ENCODE measurements around the gene ZNF426. TPM values are rescaled to one million over a fixed set of nuclear protein-coding genes. Genes with fewer than 3 reads are reported as not detected.
"Not testable (repeated sequence)": the region's sequence is repeated elsewhere in the genome, so short reads cannot be mapped to it uniquely, and the experiment has no call there.

Gene ZNF426
- total RNA-seq = 10 to 100 TPM in 1 of 2 donors, 1 to 10 TPM in 1; 9.6 to 10.2 TPM
- 21.3 to 43.5 reads per million in 2 donors for total RNA-seq

DNA sequence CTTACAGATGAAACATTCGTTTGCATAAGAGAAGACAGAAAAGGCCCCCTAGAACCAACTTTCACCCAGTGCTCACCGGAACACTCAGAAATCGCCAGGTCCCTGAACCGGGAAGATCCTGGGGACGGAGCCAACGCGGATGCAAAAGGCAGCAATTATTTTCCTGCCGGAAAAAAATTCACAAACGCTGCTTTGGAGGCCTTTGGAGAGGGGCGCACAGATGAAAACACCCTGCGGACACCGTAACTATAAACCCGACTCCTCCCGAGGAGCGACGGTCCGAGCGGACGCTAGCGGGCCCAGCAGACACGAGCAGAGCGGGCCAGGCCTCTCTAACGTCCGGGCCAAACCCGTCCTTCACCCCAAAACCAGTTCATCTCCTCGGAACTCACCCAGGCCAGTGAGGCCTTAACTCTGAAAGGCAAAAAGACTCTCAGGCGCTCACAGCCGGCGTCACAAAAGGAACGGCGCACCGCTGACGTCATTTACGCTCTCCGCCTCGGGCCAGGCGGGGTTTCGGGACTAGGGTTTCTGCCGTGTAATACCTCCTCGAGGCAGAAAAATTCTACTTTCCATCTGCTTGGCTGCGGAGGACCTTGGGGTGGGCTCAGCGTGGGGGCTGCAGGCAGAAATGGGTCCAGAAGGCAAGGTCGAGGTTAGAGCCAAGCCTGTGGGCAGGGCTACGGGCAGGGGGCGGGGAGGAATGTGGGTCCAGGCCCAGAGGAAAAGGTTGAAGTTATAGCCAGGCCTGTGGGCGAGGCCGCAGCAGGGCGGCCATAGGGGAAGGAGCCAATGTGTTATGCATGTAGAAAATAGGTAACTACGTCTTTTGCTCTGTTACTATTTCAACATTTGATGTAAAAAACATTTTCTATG lies at the start of gene ZNF426:
Gene ZNF426 (minus strand): TSS at position 463 of the 876 bp plus-strand sequence. CDS start 2,413 bp downstream, outside the sequence.
- H3K9me3 ChIP-seq (ENCODE audit: control insufficient read depth, low read length, poor library complexity, severe bottlenecking) = peaks cover 6% of the 10 kb centered on the region
- Mint-ChIP-seq H3K27me3 (no peaks in the 10 kb centered on the region), H3K4me3 (peak within 1 kb of the TSS; percentile 91), H3K27ac (peak within 1 kb of the TSS; percentile 93), H3K4me1 (peaks cover 6% of the 10 kb centered on the region), H3K36me3 (ENCODE audit: low read depth) (peaks cover 6% of the 10 kb centered on the region)
- peak; percentile 43 to 78 (median 49) for DNase-seq
- ATAC-seq = peak; percentile 97

DNA sequence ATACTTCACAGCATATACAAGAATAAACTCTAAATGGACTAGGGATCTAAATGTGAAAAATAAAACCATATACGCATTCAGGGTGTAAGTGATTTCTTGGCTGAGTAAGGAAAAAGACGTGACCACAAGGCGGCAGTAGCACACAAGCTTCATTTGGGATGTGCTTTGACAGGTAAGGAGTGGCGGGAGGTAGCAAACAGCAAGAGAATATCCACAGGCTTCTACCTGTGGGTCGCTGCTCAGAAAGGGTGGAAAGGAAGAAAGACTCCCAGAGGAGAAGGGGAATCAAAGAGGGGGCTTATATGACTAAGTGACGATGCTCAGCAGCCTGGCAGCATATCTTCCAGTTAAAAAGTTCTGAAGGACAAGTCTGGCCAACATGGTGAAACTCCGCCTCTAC lies 48.3 kb upstream of the ZNF426 start:
- ATAC-seq (peak; percentile 76), DNase-seq (peak; percentile 31 to 68 (median 52))
- peaks cover 33% of the 10 kb centered on the region for H3K27me3 Mint-ChIP-seq
- H3K27ac Mint-ChIP-seq = no peak overlapping the region
- no peaks in the 10 kb centered on the region for H3K9me3 ChIP-seq (ENCODE audit: control insufficient read depth, low read length, poor library complexity, severe bottlenecking)
- H3K36me3 Mint-ChIP-seq (ENCODE audit: low read depth) = peaks cover 6% of the 10 kb centered on the region
- peaks cover 10% of the 10 kb centered on the region for H3K4me1 Mint-ChIP-seq
- peak overlapping the region; percentile 73 for H3K4me3 Mint-ChIP-seq

- Mint-ChIP-seq H3K27me3 (peaks cover 11% of the 10 kb centered on the region), H3K4me3 (peak within 1 kb of the TSS; percentile 93), H3K27ac (peak within 1 kb of the TSS; percentile 97), H3K4me1 (peaks cover 14% of the 10 kb centered on the region), H3K36me3 (ENCODE audit: low read depth) (peaks cover 8% of the 10 kb centered on the region)
- no peaks in the 10 kb centered on the region for H3K9me3 ChIP-seq (ENCODE audit: control insufficient read depth, low read length, poor library complexity, severe bottlenecking)
- DNase-seq (peak; percentile 54 to 65 (median 61)), ATAC-seq (peak; percentile 80)
These were observed 45.8 kb upstream of the ZNF426 start, which contains the start of gene ZNF121 for GRCh38 chr19:9584073-9584833. TSS of gene ZNF121 (minus strand) at chr19:9584504. CDS start at chr19:9568097, 16,407 bp downstream.

DNA sequence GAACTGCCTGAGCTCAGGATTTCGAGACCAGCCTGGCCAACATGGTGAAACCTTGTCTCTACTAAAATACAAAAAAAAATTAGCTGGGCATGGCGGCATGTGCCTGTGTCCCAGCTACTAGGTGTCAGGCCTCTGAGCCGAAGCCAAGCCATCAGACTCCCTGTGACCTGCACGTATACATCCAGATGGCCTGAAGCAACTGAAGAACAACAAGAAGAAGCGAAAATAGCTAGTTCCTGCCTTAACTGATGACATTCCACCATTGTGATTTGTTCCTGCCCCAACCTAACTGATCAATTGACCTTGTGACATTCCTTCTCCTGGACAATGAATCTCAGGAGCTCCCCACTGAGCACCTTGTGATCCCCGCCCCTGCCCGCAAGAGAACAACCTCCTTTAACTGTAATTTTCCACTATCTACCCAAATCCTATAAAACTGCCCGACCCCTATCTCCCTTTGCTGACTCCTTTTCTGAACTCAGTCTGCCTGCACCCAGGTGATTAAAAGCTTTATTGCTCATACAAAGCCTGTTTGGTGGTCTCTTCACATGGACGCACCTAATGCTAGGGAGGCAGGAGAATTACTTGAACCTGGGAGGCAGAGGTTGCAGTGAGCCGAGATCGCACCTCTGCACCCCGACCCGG lies 43.8 kb upstream of the ZNF426 start:
- peak overlapping the region; percentile 81 for H3K4me3 Mint-ChIP-seq
- not testable (repeated sequence) for H3K27me3 Mint-ChIP-seq; H3K27ac Mint-ChIP-seq; DNase-seq; ATAC-seq; H3K9me3 ChIP-seq (ENCODE audit: control insufficient read depth, low read length, poor library complexity, severe bottlenecking)
- H3K36me3 Mint-ChIP-seq (ENCODE audit: low read depth) = peaks cover 12% of the 10 kb centered on the region
- peaks cover 14% of the 10 kb centered on the region for H3K4me1 Mint-ChIP-seq

- Mint-ChIP-seq H3K27me3 (no peaks in the 10 kb centered on the region), H3K4me1 (peaks cover 10% of the 10 kb centered on the region), H3K4me3 (no peak overlapping the region), H3K36me3 (ENCODE audit: low read depth) (peaks cover 10% of the 10 kb centered on the region), H3K27ac (peak overlapping the region; percentile 66)
- H3K9me3 ChIP-seq (ENCODE audit: control insufficient read depth, low read length, poor library complexity, severe bottlenecking) = no peaks in the 10 kb centered on the region
- ATAC-seq (no peak), DNase-seq (no peak)
These were observed 42.3 kb upstream of the ZNF426 start for GRCh38 chr19:9580728-9581127.

- Mint-ChIP-seq H3K4me1 (no peaks in the 10 kb centered on the region), H3K27ac (no peak overlapping the region), H3K36me3 (ENCODE audit: low read depth) (peaks cover 15% of the 10 kb centered on the region), H3K27me3 (no peaks in the 10 kb centered on the region), H3K4me3 (no peak overlapping the region)
- DNase-seq (no peak), ATAC-seq (no peak)
- peaks cover 55% of the 10 kb centered on the region for H3K9me3 ChIP-seq (ENCODE audit: control insufficient read depth, low read length, poor library complexity, severe bottlenecking)
These were observed 31.8 kb upstream of the ZNF426 start for GRCh38 chr19:9570255-9570654.

- no peaks in the 10 kb centered on the region for H3K4me1 Mint-ChIP-seq
- H3K4me3 Mint-ChIP-seq = no peak overlapping the region
- H3K27me3 Mint-ChIP-seq = no peaks in the 10 kb centered on the region
- H3K9me3 ChIP-seq (ENCODE audit: control insufficient read depth, low read length, poor library complexity, severe bottlenecking) = peaks cover 69% of the 10 kb centered on the region
- H3K36me3 Mint-ChIP-seq (ENCODE audit: low read depth) = peaks cover 11% of the 10 kb centered on the region
- DNase-seq (no peak), ATAC-seq (no peak)
- no peak overlapping the region for H3K27ac Mint-ChIP-seq
These were observed 28.3 kb upstream of the ZNF426 start for GRCh38 chr19:9566729-9567128.

DNA sequence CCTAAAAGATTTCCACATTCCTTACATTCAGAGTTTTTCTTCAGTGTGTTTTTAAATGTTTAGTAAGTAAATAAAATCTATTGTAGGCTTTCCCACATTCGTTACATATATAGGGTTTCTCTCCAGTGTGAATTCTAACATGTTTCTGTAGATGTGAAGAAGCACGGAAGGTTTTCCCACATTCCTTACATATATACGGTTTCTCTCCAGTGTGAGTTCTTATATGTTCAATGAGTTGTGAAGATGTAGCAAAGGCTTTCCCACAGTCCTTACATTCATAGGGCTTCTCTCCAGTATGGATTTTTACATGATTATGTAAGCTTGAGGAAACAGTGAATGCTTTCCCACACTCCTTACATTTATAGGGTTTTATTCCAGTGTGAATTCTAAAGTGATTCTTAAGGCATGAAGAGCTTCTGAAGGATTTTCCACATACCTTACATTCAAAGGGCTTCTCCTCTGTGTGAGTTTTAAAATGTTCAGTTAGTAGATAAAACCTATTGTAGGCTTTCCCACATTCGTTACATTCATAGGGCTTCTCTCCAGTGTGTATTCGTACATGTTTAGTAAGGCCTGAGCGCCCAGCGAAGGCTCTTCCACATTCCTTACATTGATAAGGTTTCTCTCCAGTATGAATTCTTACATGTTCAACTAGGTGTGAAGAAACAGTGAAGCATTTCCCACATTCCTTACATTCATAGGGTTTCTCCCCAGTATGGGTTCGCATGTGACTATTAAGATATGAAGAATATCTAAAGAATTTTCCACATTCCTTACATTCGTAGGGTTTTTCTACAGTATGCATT lies 27.7 kb upstream of the ZNF426 start:
- H3K9me3 ChIP-seq (ENCODE audit: control insufficient read depth, low read length, poor library complexity, severe bottlenecking) = peaks cover 68% of the 10 kb centered on the region
- Mint-ChIP-seq H3K4me3 (peak overlapping the region; percentile 15), H3K27me3 (no peaks in the 10 kb centered on the region), H3K4me1 (no peaks in the 10 kb centered on the region), H3K27ac (no peak overlapping the region), H3K36me3 (ENCODE audit: low read depth) (peaks cover 11% of the 10 kb centered on the region)
- DNase-seq (no peak), ATAC-seq (no peak)

- H3K36me3 Mint-ChIP-seq (ENCODE audit: low read depth) = peaks cover 2% of the 10 kb centered on the region
- no peaks in the 10 kb centered on the region for H3K27me3 Mint-ChIP-seq
- DNase-seq (no peak), ATAC-seq (no peak)
- H3K4me1 Mint-ChIP-seq = no peaks in the 10 kb centered on the region
- peaks cover 3% of the 10 kb centered on the region for H3K9me3 ChIP-seq (ENCODE audit: control insufficient read depth, low read length, poor library complexity, severe bottlenecking)
- H3K27ac Mint-ChIP-seq = no peak overlapping the region
- no peak overlapping the region for H3K4me3 Mint-ChIP-seq
These were observed 14.3 kb upstream of the ZNF426 start for GRCh38 chr19:9552536-9553274.

- no peaks in the 10 kb centered on the region for H3K4me1 Mint-ChIP-seq
- no peak overlapping the region for H3K4me3 Mint-ChIP-seq
- peaks cover 2% of the 10 kb centered on the region for H3K36me3 Mint-ChIP-seq (ENCODE audit: low read depth)
- no peak overlapping the region for H3K27ac Mint-ChIP-seq
- no peaks in the 10 kb centered on the region for H3K9me3 ChIP-seq (ENCODE audit: control insufficient read depth, low read length, poor library complexity, severe bottlenecking)
- ATAC-seq = no peak
- H3K27me3 Mint-ChIP-seq = no peaks in the 10 kb centered on the region
- DNase-seq = no peak
These were observed 9.4 kb upstream of the ZNF426 start for GRCh38 chr19:9547870-9548269.

DNA sequence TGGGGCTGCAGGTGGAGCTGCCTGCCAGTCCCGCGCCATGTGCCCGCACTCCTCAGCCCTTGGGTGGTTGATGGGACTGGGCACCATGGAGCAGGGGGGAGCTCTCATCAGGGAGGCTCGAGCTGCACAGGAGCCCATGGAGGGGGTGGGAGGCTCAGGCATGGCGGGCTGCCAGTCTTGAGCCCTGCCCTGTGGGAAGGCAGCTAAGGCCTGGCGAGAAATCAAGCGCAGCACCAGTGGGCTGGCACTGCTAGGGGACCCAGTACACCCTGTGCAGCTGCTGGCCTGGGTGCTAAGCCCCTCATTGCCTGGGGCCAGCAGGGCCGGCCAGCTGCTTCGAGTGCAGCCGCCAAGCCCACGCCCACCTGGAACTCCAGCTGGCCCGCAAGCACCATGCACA lies 2.8 kb upstream of the ZNF426 start:
- ATAC-seq; H3K4me1 Mint-ChIP-seq; H3K27ac Mint-ChIP-seq; H3K9me3 ChIP-seq (ENCODE audit: control insufficient read depth, low read length, poor library complexity, severe bottlenecking); H3K36me3 Mint-ChIP-seq (ENCODE audit: low read depth); H3K27me3 Mint-ChIP-seq; DNase-seq; H3K4me3 Mint-ChIP-seq: not testable (repeated sequence)

DNA sequence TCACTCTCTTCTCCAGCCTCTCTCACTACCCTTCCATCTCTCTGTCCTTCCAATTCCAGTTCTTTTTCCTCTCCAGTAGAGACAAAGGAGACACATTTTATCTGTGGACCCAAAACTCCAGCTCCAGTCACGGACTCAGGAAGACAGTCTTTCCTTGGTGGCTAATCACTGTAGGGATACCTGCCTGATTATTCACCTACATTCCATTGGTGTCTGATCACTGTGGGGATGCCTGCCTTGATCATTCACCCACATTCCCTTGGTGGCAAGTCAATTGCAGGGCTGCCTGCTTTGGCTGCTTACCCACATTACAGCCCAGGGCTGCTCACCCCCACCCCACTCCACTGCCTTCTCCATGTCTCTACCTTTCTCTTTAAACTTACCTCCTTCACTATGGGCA lies 1.5 kb upstream of the ZNF426 start:
- not testable (repeated sequence) for H3K9me3 ChIP-seq (ENCODE audit: control insufficient read depth, low read length, poor library complexity, severe bottlenecking); DNase-seq; ATAC-seq; H3K4me1 Mint-ChIP-seq; H3K4me3 Mint-ChIP-seq; H3K36me3 Mint-ChIP-seq (ENCODE audit: low read depth); H3K27ac Mint-ChIP-seq; H3K27me3 Mint-ChIP-seq

Data from T-helper 17 cell (primary cell).